GM12878 (cell line): ENCODE results near the gene PLXDC1. TPM values are rescaled to one million over a fixed set of nuclear protein-coding genes. Genes with fewer than 3 reads are reported as not detected.

Experiments used
- BCL3 ChIP-seq: IDR thresholded peaks from 2 replicates; pipeline ENCODE4 v1.6.1; 2011; ENCODE audit warnings: borderline replicate concordance, low read depth, mild to moderate bottlenecking, moderate library complexity, low read length; ENCODE audit not compliant: insufficient read depth, poor library complexity, severe bottlenecking
- CREM ChIP-seq: IDR thresholded peaks from 2 replicates; pipeline ENCODE4 v1.6.1; 2014; ENCODE audit warnings: antibody characterized with exemption, low read depth
- EED ChIP-seq: sonication (generic); IDR thresholded peaks from 2 replicates; pipeline ENCODE4 v1.6.1; 2016; ENCODE audit warnings: antibody characterized with exemption, low read depth
- ETV6 ChIP-seq, 2 experiments: fragments of 450-650 bp in 1 of 2; IDR thresholded peaks in 1 of 2; conservative IDR thresholded peaks in 1 of 2; 2 replicates each; pipeline ENCODE4 v1.6.1; 2014; ENCODE audit warnings: antibody characterized with exemption in 1 of 2, borderline replicate concordance in 1 of 2, low read depth in 1 of 2, mild to moderate bottlenecking in 1 of 2, moderate library complexity in 1 of 2
- HSF1 ChIP-seq: fragments of 150-350 bp; IDR thresholded peaks from 2 replicates; pipeline ENCODE4 v1.6.1; 2014; ENCODE audit warnings: mild to moderate bottlenecking, low read depth, low read length
- IKZF2 ChIP-seq, 2 experiments: fragments of 450-650 bp; IDR thresholded peaks; 2 replicates each; pipeline ENCODE4 v1.6.1; 2017; ENCODE audit warnings: mild to moderate bottlenecking in 2 of 2, moderate library complexity in 2 of 2
- JUNB ChIP-seq: IDR thresholded peaks from 2 replicates; pipeline ENCODE4 v1.6.1; 2016; ENCODE audit warnings: antibody characterized with exemption, mild to moderate bottlenecking
- MEF2A ChIP-seq: IDR thresholded peaks from 2 replicates; pipeline ENCODE4 v1.6.1; 2011; ENCODE audit warnings: low read depth, mild to moderate bottlenecking, low read length, moderate library complexity; ENCODE audit not compliant: insufficient read depth
- MTA3 ChIP-seq: IDR thresholded peaks from 2 replicates; pipeline ENCODE4 v1.6.1; 2012; ENCODE audit warnings: low read length, inconsistent platforms, borderline replicate concordance
- NBN ChIP-seq: fragments of 450-650 bp; IDR thresholded peaks from 2 replicates; pipeline ENCODE4 v1.6.1; 2016
- NFXL1 ChIP-seq: fragments of 450-650 bp; IDR thresholded peaks from 2 replicates; pipeline ENCODE4 v1.6.1; 2017; ENCODE audit warnings: antibody characterized with exemption, mild to moderate bottlenecking, borderline replicate concordance
- NFYB ChIP-seq: IDR thresholded peaks from 2 replicates; pipeline ENCODE4 v1.6.1; 2011; ENCODE audit warnings: low read depth, mild to moderate bottlenecking, low read length, improper control_type of control experiment, moderate library complexity; ENCODE audit not compliant: insufficient read depth
- NRF1 ChIP-seq: conservative IDR thresholded peaks from 2 replicates; pipeline ENCODE4 v1.6.1; 2011; ENCODE audit warnings: mild to moderate bottlenecking, low read depth, low read length, improper control_type of control experiment
- RB1 ChIP-seq: fragments of 450-650 bp; formaldehyde crosslinking; IDR thresholded peaks from 2 replicates; pipeline ENCODE4 v1.6.1; 2017; ENCODE audit warnings: mild to moderate bottlenecking, borderline replicate concordance
- SIX5 ChIP-seq: IDR thresholded peaks from 2 replicates; pipeline ENCODE4 v1.6.1; 2011; ENCODE audit warnings: mild to moderate bottlenecking, low read depth, low read length, moderate library complexity; ENCODE audit not compliant: severe bottlenecking
- SP1 ChIP-seq: IDR thresholded peaks from one replicate; pipeline ENCODE4 v1.6.1; 2011; ENCODE audit warnings: low read depth, low read length
- YY1 ChIP-seq: IDR thresholded peaks from 2 replicates; pipeline ENCODE4 v1.6.1; 2011; ENCODE audit warnings: low read depth, mild to moderate bottlenecking, low read length
- ZBED1 ChIP-seq: IDR thresholded peaks from 2 replicates; pipeline ENCODE4 v1.6.1; 2016; ENCODE audit warnings: borderline replicate concordance
- ZBTB11 ChIP-seq: fragments of 450-650 bp; formaldehyde crosslinking; IDR thresholded peaks from 2 replicates; pipeline ENCODE4 v1.5.0; 2022; ENCODE audit warnings: mild to moderate bottlenecking, missing genetic modification characterization
- ZBTB40 ChIP-seq: fragments of 450-650 bp; IDR thresholded peaks from 2 replicates; pipeline ENCODE4 v1.6.1; 2016; ENCODE audit warnings: mild to moderate bottlenecking, moderate library complexity, borderline replicate concordance
- ZNF622 ChIP-seq: fragments of 450-650 bp; IDR thresholded peaks from 2 replicates; pipeline ENCODE4 v1.6.1; 2017; ENCODE audit warnings: mild to moderate bottlenecking, inconsistent platforms
- polyA plus RNA-seq, 11 experiments: library from polyadenylated mRNA; depleted of rRNA in 4 of 11; unstranded in 6 of 11; stranded (reverse) in 5 of 11; fragments of >200 nt; fragmentation: Nextera tagmentation in 4 of 11; fragmentation: Illumina TruSeq in 1 of 11; extraction: Ambion mirVana in 4 of 11; extraction: Trizol in 1 of 11; gene quantifications; 1 replicate in 1 of 11; 2 replicates in 10 of 11; pipeline versions ENCODE4 v1.2.1 to v1.2.3, GENCODE V29; 2011 to 2016; ENCODE audit warnings: inconsistent platforms in 2 of 11, missing spikeins in 2 of 11, low read depth in 1 of 11
- total RNA-seq, 4 experiments: library from RNA; depleted of rRNA in 3 of 4; stranded (reverse); fragments of >200 nt in 3 of 4; fragmentation: Illumina TruSeq in 1 of 4; extraction: Trizol in 1 of 4; gene quantifications; 2 replicates each; pipeline versions ENCODE4 v1.2.1 to v1.2.3, GENCODE V29; 2013 to 2021

The PLXDC1 gene
- total and polyA plus RNA-seq, 10 of the 15 experiments (the other 5 are each of a cell fraction or from before 2014, with no cell fraction given): 0.03 to 0.30 (median 0.22) TPM; not detected in 7

GRCh38 chr17:39153599-39154051 is 2.2 kb upstream of the PLXDC1 start (continued):
- TF ChIP-seq ZBTB40: peak; percentile 80
- no peak for TF ChIP-seq ZNF622
- TF ChIP-seq MTA3: peak; percentile 69; the same call in 1 of the 2 replicates
- TF ChIP-seq MEF2A: 0 out of 2 replicates have a peak, but pooled peaks have one; percentile 31
- peak in 1 of 2 experiments; percentile 54; a peak in 3 of 4 replicates for TF ChIP-seq IKZF2 (IDR thresholded peaks at IDR 0.05)
- no peak for TF ChIP-seq NFXL1
- TF ChIP-seq JUNB: no peak
- peak; percentile 76 for TF ChIP-seq YY1
- no peak for TF ChIP-seq ZBTB11 (CRISPR knock-in tag)
- TF ChIP-seq NRF1: peak; percentile 49
- no peak for TF ChIP-seq NBN
- TF ChIP-seq SP1: no peak
- no peak for TF ChIP-seq ETV6 (conservative IDR thresholded peaks at IDR 0.05 in 1 of 2, IDR thresholded peaks at IDR 0.05 in 1 of 2; ENCODE audit: borderline replicate concordance in 1 of 2, low read depth in 1 of 2)
- TF ChIP-seq RB1: no peak
- TF ChIP-seq BCL3: no peak
- no peak for TF ChIP-seq SIX5
- TF ChIP-seq EED: peak; percentile 48; the same call in 1 of the 2 replicates
- TF ChIP-seq ZBED1: peak; percentile 60; the same call in 1 of the 2 replicates
- TF ChIP-seq NFYB: no peak
- peak; percentile 51; the same call in 1 of the 2 replicates for TF ChIP-seq HSF1
- TF ChIP-seq CREM: 0 out of 2 replicates have a peak, but pooled peaks have one; percentile 39
